22Rv1 (cell line): ENCODE data around the gene RAB28.

Experiments used
- ZFX ChIP-seq: fragments of 450-650 bp; IDR thresholded peaks from 2 replicates; pipeline ENCODE4 v1.6.1; 2017; ENCODE audit warnings: antibody characterized with exemption, borderline replicate concordance
- TF ChIP-seq, protein P1 (sequence below): fragments of 450-650 bp; IDR thresholded peaks from 2 replicates; pipeline ENCODE4 v1.5.1; 2017; ENCODE audit warnings: mild to moderate bottlenecking

- TF ChIP-seq, protein P1, sequence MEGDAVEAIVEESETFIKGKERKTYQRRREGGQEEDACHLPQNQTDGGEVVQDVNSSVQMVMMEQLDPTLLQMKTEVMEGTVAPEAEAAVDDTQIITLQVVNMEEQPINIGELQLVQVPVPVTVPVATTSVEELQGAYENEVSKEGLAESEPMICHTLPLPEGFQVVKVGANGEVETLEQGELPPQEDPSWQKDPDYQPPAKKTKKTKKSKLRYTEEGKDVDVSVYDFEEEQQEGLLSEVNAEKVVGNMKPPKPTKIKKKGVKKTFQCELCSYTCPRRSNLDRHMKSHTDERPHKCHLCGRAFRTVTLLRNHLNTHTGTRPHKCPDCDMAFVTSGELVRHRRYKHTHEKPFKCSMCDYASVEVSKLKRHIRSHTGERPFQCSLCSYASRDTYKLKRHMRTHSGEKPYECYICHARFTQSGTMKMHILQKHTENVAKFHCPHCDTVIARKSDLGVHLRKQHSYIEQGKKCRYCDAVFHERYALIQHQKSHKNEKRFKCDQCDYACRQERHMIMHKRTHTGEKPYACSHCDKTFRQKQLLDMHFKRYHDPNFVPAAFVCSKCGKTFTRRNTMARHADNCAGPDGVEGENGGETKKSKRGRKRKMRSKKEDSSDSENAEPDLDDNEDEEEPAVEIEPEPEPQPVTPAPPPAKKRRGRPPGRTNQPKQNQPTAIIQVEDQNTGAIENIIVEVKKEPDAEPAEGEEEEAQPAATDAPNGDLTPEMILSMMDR: no peak
- TF ChIP-seq ZFX: no peak
Measured at GRCh38 chr4:13367691-13368090, 116.4 kb downstream of the RAB28 start.
